RWPE2 (cell line): Measurements from ENCODE around the gene ARHGDIB.

Source experiments
- ATAC-seq: fragments of 200-7000 bp; cut with Tn5 transposase; 3 replicates; pipeline ENCODE4 v1.9.1; 2021; ENCODE audit warnings: low read depth
- DNase-seq: peaks from one replicate; pipeline ENCODE4 v3.0.0-alpha.2; 2020; ENCODE audit warnings: low spot score
- H3K27ac ChIP-seq: fragments of 450-650 bp; 2 replicates; pipeline ENCODE4 v1.5.1; 2017; ENCODE audit warnings: mild to moderate bottlenecking; ENCODE audit not compliant: poor library complexity, severe bottlenecking
- H3K27me3 ChIP-seq: fragments of 250-450 bp; sonication (Bioruptor Pico); 2 replicates; pipeline ENCODE4 v1.5.1; 2021; ENCODE audit warnings: mild to moderate bottlenecking, moderate library complexity; ENCODE audit not compliant: insufficient read depth, poor library complexity, severe bottlenecking
- H3K36me3 ChIP-seq: fragments of 250-450 bp; sonication (Bioruptor Pico); 2 replicates; pipeline ENCODE4 v1.5.1; 2020; ENCODE audit warnings: low read depth, mild to moderate bottlenecking, moderate library complexity
- H3K4me1 ChIP-seq: fragments of 250-450 bp; sonication (Bioruptor Pico); 2 replicates; pipeline ENCODE4 v1.5.1; 2021; ENCODE audit warnings: mild to moderate bottlenecking, moderate library complexity; ENCODE audit not compliant: insufficient read depth, poor library complexity, severe bottlenecking
- H3K4me3 ChIP-seq: fragments of 250-450 bp; sonication (Bioruptor Pico); 2 replicates; pipeline ENCODE4 v1.5.1; 2021; ENCODE audit warnings: mild to moderate bottlenecking, moderate library complexity; ENCODE audit not compliant: severe bottlenecking
- H3K9me3 ChIP-seq: fragments of 250-450 bp; sonication (Bioruptor Pico); 2 replicates; pipeline ENCODE4 v1.5.1; 2021; ENCODE audit warnings: mild to moderate bottlenecking, moderate library complexity; ENCODE audit not compliant: severe bottlenecking
- TF ChIP-seq, protein P1 (sequence below): fragments of 450-650 bp; IDR thresholded peaks from one replicate; pipeline ENCODE4 v1.5.1; 2017; ENCODE audit warnings: mild to moderate bottlenecking, moderate library complexity; ENCODE audit not compliant: poor library complexity, severe bottlenecking

Gene ARHGDIB

DNA sequence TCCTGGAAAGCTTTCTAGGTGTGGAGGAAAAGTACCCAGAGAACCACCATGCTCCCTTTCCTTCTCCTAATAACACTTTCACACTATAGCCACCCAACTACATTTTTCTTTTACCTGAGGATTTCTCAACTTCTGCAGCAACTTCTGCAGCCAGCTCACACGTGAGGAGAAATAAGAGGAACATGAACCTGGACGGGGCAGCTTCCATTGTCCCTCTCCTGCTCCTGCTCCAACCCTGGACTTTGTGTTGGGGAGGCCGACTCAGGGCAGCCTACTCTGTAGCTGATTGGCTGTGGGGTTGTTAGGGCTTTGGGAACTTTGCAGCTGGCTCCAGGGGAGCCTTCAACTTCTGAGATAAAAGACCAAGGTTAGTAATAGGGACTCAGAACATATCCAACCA lies 23.1 kb downstream of the ARHGDIB start, which contains the start of gene ERP27:
ERP27 (minus strand) TSS at position 237 of the 400 bp plus-strand sequence; CDS start at position 208, 29 bp downstream.
- DNase-seq (no peak), ATAC-seq (no peak)

DNA sequence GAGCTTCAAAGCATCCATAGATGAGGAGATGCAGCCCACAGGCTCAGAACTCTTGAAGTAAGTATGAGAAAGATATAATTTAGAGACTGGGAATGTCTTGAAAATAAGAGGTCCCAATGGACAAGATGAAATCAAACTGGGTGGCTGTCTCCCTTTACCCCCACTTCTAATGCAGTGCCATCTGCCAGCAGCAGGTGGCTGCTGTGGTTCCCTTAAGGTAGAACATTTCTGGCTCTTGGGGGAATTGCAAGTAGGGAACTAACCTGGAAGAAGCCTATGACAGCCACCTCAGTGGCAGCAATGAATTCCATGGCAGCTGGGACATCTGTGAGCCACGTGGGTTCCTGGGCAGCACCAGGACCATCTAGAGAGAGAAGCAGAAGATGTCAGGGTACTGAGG lies 23.7 kb downstream of the ARHGDIB start:
- H3K27me3 ChIP-seq = no peaks in the 10 kb centered on the region
- TF ChIP-seq, protein P1, sequence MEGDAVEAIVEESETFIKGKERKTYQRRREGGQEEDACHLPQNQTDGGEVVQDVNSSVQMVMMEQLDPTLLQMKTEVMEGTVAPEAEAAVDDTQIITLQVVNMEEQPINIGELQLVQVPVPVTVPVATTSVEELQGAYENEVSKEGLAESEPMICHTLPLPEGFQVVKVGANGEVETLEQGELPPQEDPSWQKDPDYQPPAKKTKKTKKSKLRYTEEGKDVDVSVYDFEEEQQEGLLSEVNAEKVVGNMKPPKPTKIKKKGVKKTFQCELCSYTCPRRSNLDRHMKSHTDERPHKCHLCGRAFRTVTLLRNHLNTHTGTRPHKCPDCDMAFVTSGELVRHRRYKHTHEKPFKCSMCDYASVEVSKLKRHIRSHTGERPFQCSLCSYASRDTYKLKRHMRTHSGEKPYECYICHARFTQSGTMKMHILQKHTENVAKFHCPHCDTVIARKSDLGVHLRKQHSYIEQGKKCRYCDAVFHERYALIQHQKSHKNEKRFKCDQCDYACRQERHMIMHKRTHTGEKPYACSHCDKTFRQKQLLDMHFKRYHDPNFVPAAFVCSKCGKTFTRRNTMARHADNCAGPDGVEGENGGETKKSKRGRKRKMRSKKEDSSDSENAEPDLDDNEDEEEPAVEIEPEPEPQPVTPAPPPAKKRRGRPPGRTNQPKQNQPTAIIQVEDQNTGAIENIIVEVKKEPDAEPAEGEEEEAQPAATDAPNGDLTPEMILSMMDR = no peak
- no peak for DNase-seq
- H3K9me3 ChIP-seq = no peaks in the 10 kb centered on the region
- no peak for ATAC-seq
- H3K27ac ChIP-seq = no peak overlapping the region
- H3K4me1 ChIP-seq = no peaks in the 10 kb centered on the region
- H3K4me3 ChIP-seq = no peak overlapping the region
- no peaks in the 10 kb centered on the region for H3K36me3 ChIP-seq

More for the DNA sequence above, 23.1 kb downstream of the ARHGDIB start, which contains the start of gene ERP27:
- Histone ChIP-seq H3K4me3 (no peak within 1 kb of the TSS), H3K27ac (no peak within 1 kb of the TSS), H3K4me1 (no peaks in the 10 kb centered on the region), H3K9me3 (no peaks in the 10 kb centered on the region), H3K36me3 (no peaks in the 10 kb centered on the region), H3K27me3 (no peaks in the 10 kb centered on the region)
- TF ChIP-seq, protein P1 = no peak

DNA sequence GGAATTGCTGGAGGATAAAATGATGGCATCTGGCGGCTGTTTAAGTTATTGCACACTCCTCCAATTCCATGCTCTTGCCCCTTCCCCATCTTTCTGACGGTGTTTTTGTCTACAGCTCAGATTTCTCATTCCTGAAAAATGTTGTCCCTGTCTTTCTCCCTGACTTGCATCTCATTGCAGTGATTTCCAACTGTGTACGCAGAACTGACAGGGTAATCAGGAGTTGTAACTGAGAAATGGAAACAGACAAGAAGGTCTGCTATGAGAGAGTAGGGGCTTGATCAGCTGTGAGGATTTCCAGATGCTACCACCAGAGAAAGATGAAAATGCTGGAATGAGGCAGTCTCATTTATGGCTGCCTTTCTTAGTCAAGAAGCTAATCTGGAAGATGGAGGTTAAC lies 24.4 kb downstream of the ARHGDIB start:
- no peaks in the 10 kb centered on the region for H3K4me1 ChIP-seq
- H3K36me3 ChIP-seq = no peaks in the 10 kb centered on the region
- H3K27me3 ChIP-seq = no peaks in the 10 kb centered on the region
- TF ChIP-seq, protein P1 = no peak
- no peak for DNase-seq
- no peaks in the 10 kb centered on the region for H3K9me3 ChIP-seq
- no peak for ATAC-seq
- no peak overlapping the region for H3K27ac ChIP-seq
- no peak overlapping the region for H3K4me3 ChIP-seq

DNA sequence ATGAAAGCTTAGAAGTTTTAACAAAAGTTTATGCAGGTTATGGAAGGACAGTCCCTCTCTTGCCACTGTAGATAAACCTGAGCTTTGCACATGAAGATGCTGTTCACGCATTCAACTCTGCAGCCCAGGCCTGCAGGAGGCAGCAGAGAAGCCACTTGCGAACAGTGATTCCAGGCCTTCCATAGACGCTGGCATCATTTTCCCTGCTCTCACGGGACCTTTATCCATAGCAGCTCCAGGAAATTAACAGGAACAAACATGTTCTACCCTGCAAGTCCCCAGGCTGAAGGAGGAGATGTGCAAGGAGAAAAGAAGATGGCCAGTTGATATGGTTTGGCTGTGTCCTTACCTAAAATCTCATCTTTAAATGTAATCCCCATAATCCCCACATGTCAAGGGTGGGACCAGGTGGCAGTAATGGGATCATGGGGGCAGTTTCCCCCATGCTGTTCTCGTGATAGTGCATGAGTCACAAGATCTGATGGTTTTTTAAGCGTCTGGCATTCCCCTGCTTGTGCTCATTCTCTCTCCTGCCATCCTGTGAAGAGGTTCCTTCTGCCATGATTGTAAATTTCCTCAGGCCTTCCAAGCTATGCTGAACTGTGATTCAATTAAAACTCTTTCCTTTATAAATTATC lies 25.1 kb downstream of the ARHGDIB start:
- H3K27me3 ChIP-seq = no peaks in the 10 kb centered on the region
- H3K4me3 ChIP-seq = no peak overlapping the region
- no peaks in the 10 kb centered on the region for H3K36me3 ChIP-seq
- TF ChIP-seq, protein P1 = no peak
- no peak overlapping the region for H3K27ac ChIP-seq
- no peak for DNase-seq
- no peak for ATAC-seq
- H3K4me1 ChIP-seq = no peaks in the 10 kb centered on the region
- no peaks in the 10 kb centered on the region for H3K9me3 ChIP-seq

DNA sequence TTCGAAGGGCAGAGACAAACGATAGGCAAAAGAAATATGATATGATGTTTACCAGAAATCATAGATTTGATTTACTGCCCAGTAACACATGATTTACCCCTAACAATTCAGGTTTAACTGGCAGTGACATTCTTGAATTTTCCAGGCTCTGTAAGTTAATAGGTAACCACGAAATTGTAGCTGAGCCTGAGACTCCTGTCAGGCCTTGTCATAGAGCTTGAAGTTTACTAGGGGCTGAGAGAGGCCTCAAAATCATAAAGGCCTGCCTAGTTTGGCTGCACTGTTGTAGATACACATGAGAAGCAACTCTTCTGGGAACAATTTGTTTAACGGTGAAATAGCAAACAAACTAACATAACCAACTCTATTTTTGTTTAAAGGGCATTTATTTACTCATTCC lies 26.4 kb downstream of the ARHGDIB start:
- H3K4me1 ChIP-seq = no peaks in the 10 kb centered on the region
- TF ChIP-seq, protein P1 = no peak
- H3K4me3 ChIP-seq = no peak overlapping the region
- no peaks in the 10 kb centered on the region for H3K36me3 ChIP-seq
- H3K27me3 ChIP-seq = no peaks in the 10 kb centered on the region
- H3K27ac ChIP-seq = no peak overlapping the region
- no peaks in the 10 kb centered on the region for H3K9me3 ChIP-seq
- no peak for ATAC-seq
- no peak for DNase-seq
